GM19372 (cell line): ENCODE measurements around the gene SOX6.
"Not testable (repeated sequence)": the region's sequence is repeated elsewhere in the genome, so short reads cannot be mapped to it uniquely, and the experiment has no call there.

ENCODE experiments used
- ATAC-seq: cut with Tn5 transposase; IDR thresholded peaks from one replicate; pipeline ENCODE4 v1.9.1; 2021; ENCODE audit warnings: mild to moderate bottlenecking, low read depth, moderate library complexity; ENCODE audit not compliant: unreplicated experiment

The SOX6 gene

DNA sequence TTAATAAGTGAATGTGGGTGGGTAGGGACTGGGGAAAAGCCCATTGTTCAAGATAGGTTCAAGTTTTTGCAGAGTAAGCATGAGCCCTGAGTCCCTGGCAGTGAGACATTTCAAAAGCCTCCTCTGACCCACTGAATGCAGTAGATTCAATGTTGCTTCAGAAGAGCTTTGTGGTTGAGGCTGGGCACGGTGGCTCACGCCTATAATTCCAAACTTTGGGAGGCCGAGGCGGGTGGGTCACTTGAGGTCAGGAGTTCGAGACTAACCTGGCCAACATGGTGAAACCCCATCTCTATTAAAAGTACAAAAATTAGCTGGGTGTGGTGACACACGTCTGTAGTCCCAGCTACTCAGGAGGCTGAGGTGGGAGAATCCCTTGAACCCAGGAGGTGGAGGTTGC, 433.6 kb downstream of the SOX6 start:
- ATAC-seq, result not testable (repeated sequence)

DNA sequence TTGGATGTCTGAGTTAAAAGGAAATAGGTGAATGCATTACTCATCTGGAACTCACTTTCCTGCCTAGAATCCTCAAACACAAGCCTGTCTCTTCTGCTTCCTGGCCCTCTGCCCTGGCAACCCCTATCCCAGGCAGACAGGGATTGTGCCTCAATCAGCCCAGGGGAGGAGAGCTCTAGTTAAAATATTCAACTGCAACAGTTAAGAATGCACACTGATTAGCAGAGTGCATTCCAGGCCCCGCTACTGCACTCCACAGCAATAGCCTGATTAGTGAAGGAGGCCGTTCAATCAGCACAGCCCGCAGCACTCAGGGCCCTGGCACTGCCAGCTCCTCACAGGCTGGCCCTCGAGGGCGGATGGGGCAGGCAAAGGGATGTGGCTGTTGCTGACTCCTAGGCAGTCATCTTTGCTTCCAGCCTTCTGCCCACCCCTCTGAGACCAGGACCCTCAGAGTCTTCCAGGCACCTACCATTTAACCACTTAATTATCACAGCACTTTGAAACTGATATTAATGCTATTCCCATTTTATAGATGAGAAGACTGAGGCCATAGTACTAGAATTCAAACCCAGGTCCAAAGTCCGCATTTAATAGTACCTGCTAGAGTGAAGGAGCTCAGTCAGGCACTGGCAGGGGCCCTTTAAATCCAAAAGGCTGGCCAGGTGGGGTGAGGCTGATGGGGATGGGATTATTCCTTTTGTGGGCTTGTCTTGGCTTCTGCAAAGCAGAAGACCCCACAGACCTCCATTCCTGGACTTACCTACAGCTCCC, 435.3 kb downstream of the SOX6 start:
- no peak for ATAC-seq

DNA sequence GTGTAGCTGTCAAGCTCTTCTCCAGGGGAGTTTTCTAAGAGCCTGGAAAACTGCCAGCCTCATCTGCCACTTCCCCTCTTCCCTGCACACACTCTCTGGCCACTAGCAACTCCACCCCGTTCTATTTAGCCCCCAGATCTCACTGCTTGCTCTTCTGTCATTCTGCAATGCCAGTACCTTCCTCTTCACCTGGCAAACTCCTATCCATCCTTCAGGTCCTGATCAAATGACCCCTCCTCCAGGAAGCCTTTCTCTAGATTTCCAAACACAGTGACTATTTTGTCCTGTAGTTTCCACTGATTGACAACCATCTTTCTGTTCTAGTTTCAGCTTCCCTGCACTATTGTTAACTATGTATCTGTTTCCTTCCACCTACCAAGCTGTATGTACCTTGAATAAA, 437.7 kb downstream of the SOX6 start:
- no peak for ATAC-seq

DNA sequence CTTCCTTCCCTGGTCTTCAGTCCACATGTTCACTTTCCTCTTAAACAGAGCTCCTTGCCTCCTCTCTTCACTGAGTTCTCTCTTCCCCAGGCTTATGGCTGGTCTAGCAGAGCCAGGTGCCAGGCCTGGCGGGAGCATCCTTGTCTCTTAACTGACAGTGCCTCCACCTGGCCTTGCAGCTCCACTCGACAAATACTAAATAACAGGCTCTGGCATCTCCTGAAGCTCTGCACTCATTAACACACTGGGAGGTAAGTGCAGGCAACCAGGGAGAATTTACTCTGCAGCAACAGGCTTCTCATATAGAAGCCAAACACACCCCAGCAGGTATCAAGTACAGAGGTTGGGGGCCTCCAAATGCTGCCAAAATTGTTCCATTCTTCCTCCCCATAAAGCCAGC, 438.1 kb downstream of the SOX6 start:
- no peak for ATAC-seq
